NCI-H748 treated with DMSO at 0.1 percent for 48 hours (cell line): Measurements from ENCODE around the gene MYOCOS.
"Not testable (repeated sequence)": the region's sequence is repeated elsewhere in the genome, so short reads cannot be mapped to it uniquely, and the experiment has no call there.

Experiments
- DNase-seq: peaks from one replicate; lab custom pipeline; 2025; lab: John Stamatoyannopoulos, UW

Gene MYOCOS

GRCh38 chr1:171625225-171625624, 3.2 kb downstream of the MYOCOS start:
- no peak for DNase-seq

GRCh38 chr1:171627020-171627419, 5.0 kb downstream of the MYOCOS start:
- DNase-seq = no peak

DNA sequence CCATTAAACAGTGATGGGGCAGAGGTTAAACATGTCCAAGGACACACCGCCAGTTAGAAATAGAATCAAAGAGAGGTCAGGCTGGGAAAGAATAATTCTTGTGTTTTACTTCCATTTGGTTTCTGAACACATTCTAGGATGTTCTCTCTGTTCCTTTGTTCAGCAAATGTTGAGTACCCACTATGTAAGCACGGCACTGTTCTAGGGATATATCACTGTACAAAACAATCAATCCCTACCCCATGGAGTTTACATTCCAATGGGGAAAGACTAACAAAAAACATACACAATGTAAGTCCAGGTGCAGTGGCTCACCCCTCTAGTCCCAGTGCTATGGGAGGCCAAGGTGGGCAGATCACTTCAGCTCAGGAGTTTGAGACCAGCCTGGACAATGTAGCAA, 6.2 kb downstream of the MYOCOS start:
- no peak for DNase-seq

DNA sequence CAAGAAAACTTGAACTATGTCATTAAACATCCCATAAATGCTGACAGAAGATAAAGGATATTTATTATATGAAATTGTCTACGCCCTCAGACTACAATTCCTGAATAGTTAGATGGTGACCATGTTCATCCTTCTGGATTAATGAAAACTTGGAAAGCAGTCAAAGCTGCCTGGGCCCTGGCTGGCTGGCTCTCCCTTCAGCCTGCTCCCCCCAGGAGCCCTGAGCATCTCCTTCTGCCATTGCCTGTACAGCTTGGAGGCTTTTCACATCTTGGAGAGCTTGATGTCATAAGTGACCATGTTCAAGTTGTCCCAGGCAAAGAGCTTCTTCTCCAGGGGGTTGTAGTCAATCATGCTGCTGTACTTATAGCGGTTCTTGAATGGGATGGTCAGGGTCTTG, 13.6 kb downstream of the MYOCOS start:
- no peak for DNase-seq

DNA sequence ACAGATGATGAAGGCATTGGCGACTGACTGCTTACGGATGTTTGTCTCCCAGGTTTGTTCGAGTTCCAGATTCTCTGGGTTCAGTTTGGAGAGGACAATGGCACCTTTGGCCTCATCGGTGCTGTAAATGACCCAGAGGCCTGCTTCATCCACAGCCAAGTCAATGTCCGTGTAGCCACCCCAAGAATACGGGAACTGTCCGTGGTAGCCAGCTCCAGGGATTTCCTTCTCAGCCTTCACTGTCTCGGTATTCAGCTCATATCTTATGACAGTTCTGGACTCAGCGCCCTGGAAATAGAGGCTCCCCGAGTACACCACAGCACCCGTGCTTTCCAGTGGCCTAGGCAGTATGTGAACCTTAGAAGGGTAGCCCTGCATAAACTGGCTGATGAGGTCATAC, 14.1 kb downstream of the MYOCOS start:
- DNase-seq = no peak

GRCh38 chr1:171637928-171638576, 16.0 kb downstream of the MYOCOS start:
- no peak for DNase-seq

- no peak for DNase-seq
Observed at GRCh38 chr1:171640225-171640624, 18.2 kb downstream of the MYOCOS start.

- DNase-seq = no peak
Observed at GRCh38 chr1:171641076-171641864, 19.2 kb downstream of the MYOCOS start.

DNA sequence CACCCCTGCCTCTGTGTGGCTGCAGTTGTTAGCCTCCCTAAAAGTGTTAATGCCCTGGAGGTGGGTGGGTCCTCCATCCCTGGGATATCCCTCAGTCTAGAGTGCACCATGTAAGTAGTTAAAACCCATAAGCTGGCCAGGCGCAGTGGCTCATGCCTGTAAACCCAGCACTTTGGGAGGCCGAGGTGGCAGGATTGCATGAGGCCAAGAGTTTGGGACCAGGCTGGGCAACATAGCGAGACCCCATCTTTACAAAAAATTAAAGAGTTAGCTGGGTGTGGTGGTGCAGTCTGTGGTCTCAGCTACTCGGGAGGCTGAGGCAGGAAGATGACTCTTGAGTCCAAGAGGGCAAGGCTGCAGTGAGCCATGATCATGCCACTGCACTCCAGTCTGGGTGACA, 20.2 kb downstream of the MYOCOS start:
- DNase-seq = no peak

DNA sequence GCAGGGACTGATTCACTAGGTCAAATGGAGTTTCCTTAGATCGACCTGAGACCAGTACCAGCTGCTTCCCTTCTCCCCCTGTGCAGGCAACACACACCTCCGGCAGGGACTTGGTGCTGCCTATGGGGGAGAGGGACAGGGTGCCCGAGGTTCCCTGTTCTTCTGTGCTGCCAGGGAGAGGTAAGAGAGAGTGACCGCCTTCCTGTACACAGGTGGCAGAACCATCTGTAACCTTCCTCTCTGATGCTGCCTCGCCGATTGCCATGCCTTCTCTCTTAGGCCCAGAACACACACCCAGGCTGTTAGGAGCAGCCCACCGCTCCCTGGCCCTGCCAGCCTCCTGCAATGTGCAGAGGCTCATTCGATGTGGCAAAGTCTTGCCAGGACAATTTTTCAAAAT, 21.1 kb downstream of the MYOCOS start:
- no peak for DNase-seq

GRCh38 chr1:171644805-171645483, 22.9 kb downstream of the MYOCOS start:
- peak; percentile 49 for DNase-seq

DNA sequence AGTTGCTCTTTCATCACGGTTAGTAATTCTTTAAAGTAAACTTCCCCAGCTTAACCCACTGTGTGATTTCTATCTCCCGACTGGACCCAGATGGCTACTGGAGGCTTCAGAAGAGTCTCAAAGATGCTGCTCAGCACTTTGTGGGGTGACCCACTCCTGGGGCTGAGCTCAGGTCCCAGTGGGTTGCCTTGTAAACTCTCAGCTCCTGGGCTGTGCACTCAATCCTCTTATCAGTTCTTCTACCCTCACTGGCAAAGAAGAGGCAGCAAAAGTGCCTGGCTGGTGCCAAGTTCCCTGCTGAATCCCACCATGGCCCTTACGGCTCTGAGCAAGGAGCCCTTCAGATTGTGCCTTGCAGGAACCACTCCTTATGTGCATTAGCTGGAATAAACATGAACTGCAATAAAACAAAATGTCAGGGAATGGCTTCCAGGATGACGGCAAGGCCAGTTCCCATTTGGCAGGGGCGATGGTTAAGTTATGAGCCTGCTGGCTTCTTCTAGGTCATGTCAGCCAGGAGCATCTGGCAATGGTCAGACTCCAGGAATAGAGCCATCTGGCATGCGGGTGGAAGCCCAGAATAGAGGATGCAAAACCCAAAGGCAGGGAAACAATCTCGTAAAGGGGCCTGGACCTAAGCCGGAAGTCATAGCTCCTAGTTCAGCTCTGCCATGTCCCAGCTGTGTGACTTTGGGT, 23.7 kb downstream of the MYOCOS start:
- no peak for DNase-seq

DNA sequence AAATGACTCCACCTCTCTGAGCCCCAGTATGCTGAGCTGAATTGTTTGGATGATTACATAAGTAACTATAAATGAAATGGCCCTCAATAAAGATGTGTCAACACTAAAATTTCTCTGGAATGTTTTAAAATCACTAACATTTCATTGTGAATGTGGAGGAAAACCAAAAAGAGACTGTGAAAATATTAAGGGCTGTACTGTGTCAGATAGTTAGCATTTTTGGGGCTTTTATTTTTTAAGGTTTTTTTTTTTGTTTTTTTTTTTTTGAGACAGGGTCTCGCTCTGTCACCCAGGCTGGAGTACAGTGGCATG, 24.2 kb downstream of the MYOCOS start:
- no peak for DNase-seq

DNA sequence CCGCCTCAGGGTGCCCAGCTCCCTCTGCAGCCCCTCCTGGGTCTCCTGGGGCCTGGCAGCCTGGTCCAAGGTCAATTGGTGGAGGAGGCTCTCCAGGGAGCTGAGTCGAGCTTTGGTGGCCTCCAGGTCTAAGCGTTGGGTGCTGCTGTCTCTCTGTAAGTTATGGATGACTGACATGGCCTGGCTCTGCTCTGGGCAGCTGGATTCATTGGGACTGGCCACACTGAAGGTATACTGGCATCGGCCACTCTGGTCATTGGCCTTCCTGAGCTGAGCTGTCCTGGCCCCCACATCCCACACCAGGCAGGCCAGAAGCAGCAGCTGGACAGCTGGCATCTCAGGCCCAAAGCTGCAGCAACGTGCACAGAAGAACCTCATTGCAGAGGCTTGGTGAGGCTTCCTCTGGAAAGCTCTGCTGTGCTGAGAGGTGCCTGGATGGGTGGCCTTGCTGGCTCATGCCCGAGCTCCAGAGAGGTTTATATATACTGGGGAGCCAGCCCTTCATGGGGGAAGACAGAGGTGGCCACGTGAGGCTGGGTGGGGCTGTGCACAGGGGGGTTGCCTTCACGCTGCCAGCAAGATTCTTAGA, 30.3 kb downstream of the MYOCOS start, which contains the start of gene MYOC:
TSS of gene MYOC (minus strand) at position 455 of the 589 bp plus-strand sequence. CDS start at position 378, 77 bp downstream.
- no peak for DNase-seq

DNA sequence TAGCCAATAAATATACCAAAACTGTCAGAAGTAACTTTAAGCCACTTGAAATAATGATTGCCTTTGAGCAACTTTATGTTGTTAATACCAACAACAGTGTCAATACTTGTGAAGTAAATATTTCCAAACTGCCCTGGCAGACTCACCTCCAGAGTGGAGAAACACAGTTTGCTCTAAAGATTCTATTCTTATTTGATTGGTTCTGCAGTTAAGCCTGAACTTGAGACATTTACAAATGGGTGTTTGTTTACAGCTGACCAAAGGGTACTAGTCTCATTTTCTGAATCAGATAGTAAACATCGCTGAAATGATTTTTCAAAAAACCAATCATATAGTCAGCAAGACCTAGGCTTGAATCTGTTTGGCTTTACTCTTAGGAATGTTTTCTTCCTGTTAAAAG, 31.8 kb downstream of the MYOCOS start:
- DNase-seq = no peak

GRCh38 chr1:171654201-171654941, 32.3 kb downstream of the MYOCOS start:
- DNase-seq = no peak

- no peak for DNase-seq
Observed at GRCh38 chr1:171654942-171655745, 33.1 kb downstream of the MYOCOS start.

DNA sequence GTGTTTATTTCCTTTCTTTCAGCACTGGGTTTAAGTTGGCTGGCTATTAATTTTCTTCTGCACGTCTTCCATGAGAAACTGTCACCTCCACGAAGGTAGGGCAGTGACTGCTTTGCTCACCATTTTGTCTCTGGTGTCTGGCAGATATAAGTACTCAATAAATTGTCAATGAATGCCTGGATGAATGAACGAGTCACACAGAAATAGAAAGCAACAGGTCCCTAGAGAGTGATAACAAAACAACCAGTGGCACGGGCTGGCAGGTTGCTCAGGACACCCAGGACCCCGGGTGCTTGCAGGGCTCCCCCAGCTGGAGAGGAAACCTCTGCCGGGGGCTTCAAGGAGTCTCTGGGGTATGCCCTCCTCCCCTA, 33.7 kb downstream of the MYOCOS start:
- DNase-seq = no peak

DNA sequence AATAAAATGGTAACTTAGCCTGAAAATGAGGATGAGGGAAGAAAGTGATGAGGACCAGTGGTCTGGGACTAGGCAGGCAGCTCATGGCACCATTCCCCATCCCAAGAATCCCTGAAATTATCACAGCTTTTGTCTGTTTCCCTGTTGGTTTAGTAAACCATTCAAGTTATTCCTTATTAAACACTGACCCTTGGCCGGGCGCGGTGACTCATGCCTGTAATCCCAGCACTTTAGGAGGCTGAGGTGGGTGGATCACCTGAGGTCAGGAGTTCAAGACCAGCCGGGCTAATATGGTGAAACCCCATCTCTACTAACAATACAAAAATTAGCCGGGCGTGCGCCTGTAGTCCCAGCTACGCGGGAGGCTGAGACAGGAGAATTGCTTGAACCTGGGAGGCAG, 34.2 kb downstream of the MYOCOS start:
- not testable (repeated sequence) for DNase-seq

DNA sequence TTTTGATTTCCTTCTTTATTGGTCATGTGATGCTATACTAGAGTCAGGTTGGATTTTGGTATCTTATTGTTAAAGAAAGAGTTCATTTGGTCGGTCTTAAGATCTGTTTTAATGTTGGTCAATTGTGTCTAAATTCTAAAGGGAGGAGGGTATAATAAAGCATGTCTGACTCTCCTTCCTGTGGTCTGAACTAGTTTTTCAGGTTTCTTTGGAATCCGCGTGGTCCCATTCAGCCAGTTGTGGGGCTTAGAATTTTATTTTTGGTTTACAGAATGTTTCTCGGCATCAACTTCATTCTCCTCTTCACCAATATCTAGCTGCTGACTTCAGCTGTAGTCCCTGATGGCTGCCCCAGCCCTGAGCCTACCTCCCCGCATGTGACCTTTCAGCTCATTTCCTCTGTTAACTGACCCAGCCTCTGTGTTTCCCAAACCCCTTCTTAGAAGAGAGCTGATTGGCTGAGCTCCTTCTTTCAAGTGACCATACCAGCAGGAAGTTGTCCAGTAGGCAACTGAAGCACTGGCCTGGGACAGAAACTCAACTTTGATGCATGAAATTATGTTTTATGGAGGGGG, 39.1 kb downstream of the MYOCOS start:
- DNase-seq = no peak
